HUDEP-2 (cell line): Measurements from ENCODE around the gene CYP2W1.
A peak's percentile ranks its signal among the peaks of the same experiment; 100 is the strongest.

Experiments
- DNase-seq, 76 experiments: peaks; one replicate each; lab custom pipeline; 2025; ENCODE audit not compliant: unreplicated experiment in 76 of 76; lab: John Stamatoyannopoulos, UW

Gene CYP2W1

DNA sequence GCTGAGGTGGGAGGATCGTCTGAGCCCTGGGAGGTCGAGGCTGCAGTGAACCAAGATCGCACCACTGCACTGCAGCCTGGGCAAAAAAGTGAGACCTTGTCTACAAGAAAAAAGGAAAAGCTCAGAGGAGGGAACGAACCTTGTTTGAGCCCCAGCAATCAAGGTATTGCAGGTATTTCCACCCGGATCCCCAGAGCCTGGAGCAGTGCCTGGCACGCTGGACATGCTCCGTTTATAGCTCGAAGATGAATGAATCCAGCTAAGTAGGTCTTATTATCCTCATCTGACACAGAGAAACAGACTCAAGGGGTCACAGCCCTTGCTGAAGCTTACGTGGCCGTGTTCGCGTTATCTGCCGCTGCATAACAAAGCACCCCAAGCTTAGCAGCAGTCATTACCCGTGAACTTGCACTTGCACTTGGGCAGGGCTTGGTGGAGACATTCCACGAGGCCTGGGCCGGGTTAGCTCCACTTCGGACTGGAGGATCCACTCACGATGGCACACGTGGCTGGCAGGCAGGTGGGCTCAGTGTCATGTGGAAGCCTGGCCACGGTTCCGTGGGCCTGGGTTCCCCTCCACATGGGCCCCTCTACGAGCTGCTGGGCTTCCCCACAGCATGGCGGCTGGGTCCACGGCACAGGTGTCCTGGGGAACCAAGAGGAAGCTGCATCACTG is 4.4 kb upstream of the CYP2W1 start:
- no peak for DNase-seq

DNA sequence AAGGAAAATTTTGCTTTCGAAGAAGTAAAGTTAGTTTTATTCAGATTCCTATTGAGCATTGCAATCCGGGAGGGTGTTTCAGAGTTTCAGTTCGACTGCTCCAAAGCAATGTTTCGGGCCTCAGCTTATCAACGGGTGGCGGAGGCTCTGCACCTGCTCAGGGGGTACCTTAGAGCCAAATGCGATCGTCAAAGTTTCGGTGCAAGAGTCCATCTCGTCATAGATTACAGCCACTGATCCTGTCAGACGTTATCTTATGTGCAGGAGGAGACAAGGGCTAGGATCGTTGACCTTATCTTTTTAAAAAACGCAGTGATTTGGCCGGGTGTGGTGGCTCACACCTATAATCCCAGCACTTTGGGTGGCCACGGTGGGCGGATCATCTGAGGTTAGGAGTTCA is 3.8 kb upstream of the CYP2W1 start:
- no peak for DNase-seq

- DNase-seq = no peak
These were observed 3.0 kb upstream of the CYP2W1 start for GRCh38 chr7:979886-980571.

DNA sequence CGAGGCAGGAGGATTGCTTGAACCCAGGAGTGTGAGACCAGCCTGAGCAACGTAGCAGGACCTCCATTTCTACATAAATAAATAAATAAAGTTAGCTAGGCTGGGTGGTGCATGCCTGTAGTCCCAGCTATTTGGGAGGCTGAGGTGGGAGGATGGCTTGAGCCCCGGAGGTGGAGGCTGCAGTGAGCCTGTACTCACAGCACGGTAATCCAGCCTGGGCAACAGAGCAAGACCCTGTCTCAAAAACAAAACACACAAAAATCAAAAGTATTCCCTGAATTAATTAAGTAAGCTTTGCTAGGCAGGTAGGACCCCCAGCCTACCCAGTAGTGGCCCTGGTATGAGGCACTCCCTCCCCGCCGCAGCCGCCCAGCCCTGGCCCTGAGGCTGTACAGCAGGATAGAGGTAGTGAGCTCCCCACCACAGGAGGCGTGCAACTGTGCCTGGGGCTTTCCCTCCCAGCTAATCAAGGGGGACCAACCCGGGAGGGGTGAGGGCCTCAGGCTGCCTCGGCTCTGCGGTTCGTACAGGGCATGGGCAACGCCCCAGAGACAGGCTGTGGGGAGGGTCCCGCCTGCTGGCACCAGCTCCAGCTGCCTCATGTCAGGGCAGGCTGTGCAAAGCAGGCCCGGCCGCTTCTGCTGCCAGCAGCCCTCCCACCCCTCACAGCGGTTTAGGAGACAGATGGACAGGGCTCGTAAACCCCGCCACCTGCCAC is 1.0 kb upstream of the CYP2W1 start:
- no peak for DNase-seq

- no peak for DNase-seq
These were observed 424 bp upstream of the CYP2W1 start for GRCh38 chr7:982511-983003.

GRCh38 chr7:983616-984071 is 663 bp downstream of the CYP2W1 start:
- no peak for DNase-seq

GRCh38 chr7:984361-985126 is 1.6 kb downstream of the CYP2W1 start:
- DNase-seq = no peak

- DNase-seq = no peak
These were observed 2.1 kb downstream of the CYP2W1 start for GRCh38 chr7:985127-985416.

DNA sequence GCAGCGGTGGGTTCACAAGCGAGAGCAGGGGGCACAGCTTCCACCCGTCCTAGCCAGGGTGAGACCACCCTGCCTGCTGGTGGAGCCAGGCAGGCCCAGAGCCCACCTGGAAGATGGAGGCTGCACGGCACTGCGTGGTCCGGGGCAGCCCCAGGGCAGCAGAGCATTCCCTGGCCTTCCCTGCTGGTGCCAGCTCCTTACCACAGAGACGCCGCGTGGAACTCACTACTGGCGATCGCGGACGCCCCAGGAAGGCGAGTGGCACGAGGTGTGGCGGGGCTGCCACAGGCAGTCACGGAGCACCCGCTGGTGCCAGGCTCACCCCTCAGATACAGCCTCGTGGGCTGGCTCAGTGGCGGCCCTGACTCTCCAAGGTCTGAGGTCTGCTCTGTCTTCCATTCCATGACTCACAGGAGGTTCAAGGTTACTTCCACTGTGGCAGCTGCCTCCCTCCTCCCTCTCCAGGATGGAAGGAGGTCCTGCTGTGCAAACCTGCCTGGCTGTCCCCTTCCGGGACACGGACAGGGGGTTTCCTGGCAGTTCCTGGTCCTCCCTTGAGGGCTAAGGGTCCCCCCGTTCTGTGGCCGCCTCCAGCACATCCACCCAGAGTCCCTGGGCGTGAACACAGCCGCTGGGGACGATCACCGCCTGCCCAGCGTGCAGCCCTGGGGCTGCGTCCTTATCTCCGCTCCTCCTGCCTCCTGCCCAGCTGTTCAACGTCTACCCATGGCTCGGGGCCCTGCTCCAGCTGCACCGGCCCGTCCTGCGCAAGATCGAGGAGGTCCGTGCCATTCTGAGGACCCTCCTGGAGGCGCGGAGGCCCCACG is 3.1 kb downstream of the CYP2W1 start:
- peak in 58 of 76 experiments; percentile 5 to 82 (median 52) for DNase-seq

GRCh38 chr7:986766-987751 is 4.1 kb downstream of the CYP2W1 start:
- DNase-seq = no peak

- no peak for DNase-seq
These were observed 4.9 kb downstream of the CYP2W1 start for GRCh38 chr7:987909-988308.

- peak in 2 of 76 experiments; percentile 21 to 31 for DNase-seq
These were observed 5.5 kb downstream of the CYP2W1 start for GRCh38 chr7:988426-988911.

DNA sequence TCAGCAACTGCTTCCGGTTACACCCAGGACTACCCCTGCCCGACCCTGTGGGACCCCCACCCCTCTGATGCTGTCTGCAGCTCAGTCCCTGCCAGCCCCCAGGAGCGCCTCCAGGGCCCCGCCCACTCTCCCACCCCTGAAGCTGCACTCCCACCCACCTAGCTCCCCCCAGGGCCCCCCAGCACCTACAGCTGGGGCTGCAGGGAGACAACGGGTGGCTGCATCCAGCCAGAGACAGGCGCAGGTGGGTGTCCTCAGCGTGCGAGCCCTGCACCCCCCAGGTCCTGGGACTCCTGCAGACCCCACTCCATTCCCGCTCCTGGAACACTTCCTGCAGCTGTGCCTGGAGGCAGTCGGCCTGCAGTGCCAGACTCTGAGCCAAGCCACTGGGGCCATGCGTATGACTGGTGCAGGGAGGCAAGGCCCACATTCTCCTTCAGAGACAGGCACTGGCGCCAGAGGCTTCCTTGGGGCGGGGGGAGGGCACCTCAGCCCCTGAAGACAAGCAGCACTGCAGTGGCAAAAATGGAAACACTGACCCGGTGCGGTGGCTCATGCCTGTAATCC is 6.1 kb downstream of the CYP2W1 start:
- no peak for DNase-seq

DNA sequence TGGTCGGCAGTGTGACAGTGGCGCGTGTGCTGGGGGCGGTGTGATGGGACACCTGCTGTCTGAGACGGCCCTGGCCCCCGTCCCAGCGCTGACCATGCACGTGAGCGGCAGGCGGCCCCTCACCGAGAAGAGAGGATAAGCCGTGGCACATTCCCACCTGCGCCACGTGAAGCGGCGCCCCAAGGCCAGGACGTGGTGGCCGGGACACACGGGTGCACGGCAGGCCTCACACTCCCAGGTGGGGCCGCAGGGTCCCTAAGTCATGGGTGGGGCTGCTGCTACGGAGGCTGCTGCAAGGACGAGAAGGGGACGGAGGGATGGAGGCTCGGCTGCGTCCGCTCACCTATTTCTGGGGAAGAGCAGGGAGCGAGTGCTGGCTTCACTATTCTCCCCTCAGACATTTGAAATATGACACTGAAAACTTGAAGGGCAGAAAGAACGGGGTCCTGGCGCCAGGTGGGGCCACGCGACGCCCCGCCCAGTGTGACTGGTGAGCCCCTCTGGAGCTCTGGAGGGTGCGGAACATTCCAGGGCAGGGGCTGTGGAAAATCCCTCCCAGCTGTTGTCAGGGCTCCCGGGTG is 7.5 kb downstream of the CYP2W1 start:
- no peak for DNase-seq

DNA sequence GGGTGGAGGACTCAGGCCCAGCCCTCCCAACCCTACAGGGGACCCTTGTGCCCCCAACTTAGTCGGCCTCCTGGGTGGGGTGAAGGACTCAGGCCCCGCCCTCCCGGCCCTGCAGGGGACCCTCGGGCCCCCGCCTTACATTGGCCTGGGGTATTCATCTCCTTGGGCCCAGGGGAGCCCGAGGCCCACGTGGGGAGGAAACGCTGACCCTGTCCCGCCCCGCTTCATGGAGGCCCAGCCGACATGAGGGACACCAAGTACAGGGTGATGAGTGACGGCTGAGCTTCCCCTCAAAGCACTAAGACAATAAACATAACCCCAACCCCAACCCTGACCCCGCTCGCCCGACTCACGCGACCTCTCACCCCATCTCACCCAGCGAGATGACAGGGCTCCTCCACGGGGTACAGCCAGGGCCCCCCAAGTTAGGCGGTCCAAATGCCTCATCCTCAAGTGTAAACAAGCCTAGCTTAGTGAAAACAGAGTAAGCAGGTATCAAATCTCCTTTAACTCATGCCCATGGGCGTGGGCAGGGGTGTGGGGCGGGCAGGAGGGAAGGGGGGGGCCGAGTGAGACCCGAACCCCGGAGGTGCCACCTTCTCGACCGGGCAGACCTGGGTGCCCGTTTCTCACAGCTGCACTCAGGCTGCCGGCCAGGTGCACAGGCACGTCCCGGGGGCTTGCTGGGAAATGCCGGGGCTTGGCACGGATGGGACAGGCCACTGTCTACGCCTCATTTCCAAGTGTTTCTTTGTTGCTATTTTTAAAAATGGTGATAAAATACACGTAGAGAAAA is 8.2 kb downstream of the CYP2W1 start:
- no peak for DNase-seq

GRCh38 chr7:991729-992656 is 9.0 kb downstream of the CYP2W1 start:
- no peak for DNase-seq
